Suprapubic skin (tissue), 4 donors: ENCODE results near the gene AZU1. TPM values are rescaled to one million over a fixed set of nuclear protein-coding genes. Genes with fewer than 3 reads are reported as not detected.
A peak's percentile ranks its signal among the peaks of the same experiment; 100 is the strongest.

ENCODE experiments used
- DNase-seq, 2 donors: peaks; one replicate each; pipeline ENCODE4 v3.0.0-alpha.2; 2019; ENCODE audit warnings: low spot score in 2 of 2
- H3K27ac ChIP-seq: fragments of 200-600 bp; sonication (generic); one replicate; pipeline ENCODE4 v1.5.1; 2019
- H3K27me3 ChIP-seq: fragments of 200-600 bp; sonication (generic); one replicate; pipeline ENCODE4 v1.5.1; 2019
- H3K36me3 ChIP-seq: fragments of 200-600 bp; sonication (generic); one replicate; pipeline ENCODE4 v1.5.1; 2019
- H3K4me1 ChIP-seq: fragments of 200-600 bp; sonication (generic); one replicate; pipeline ENCODE4 v1.5.1; 2019
- H3K4me3 ChIP-seq: fragments of 200-600 bp; sonication (generic); one replicate; pipeline ENCODE4 v1.5.1; 2019; ENCODE audit warnings: mild to moderate bottlenecking
- H3K9me3 ChIP-seq: fragments of 200-600 bp; sonication (generic); one replicate; pipeline ENCODE4 v1.5.1; 2019
- CTCF ChIP-seq, 2 donors: fragments of 200-600 bp in 1 of 2; fragments of 450-650 bp in 1 of 2; sonication (generic) in 1 of 2; IDR thresholded peaks; one replicate each; pipeline ENCODE4 v1.5.1; 2016 to 2019; ENCODE audit warnings: antibody characterized with exemption in 2 of 2, mild to moderate bottlenecking in 1 of 2, moderate library complexity in 1 of 2
- EP300 ChIP-seq: sonication (generic); formaldehyde crosslinking; IDR thresholded peaks from one replicate; pipeline ENCODE4 v1.6.1; 2017; ENCODE audit warnings: antibody characterized with exemption
- POLR2A ChIP-seq, 2 donors: fragments of 450-650 bp; IDR thresholded peaks; one replicate each; pipeline ENCODE4 v1.6.1; 2017; ENCODE audit warnings: antibody characterized with exemption in 2 of 2, mild to moderate bottlenecking in 2 of 2, moderate library complexity in 2 of 2
- POLR2AphosphoS5 ChIP-seq, 3 donors: sonication (generic); formaldehyde crosslinking; IDR thresholded peaks; one replicate each; pipeline ENCODE4 v1.6.1; 2017; ENCODE audit warnings: antibody characterized with exemption in 3 of 3
- WGBS: methylation state at CpG from one replicate; pipeline ENCODE4 v1.1.5; 2018; 5-methylcytosine and 5-hydroxymethylcytosine counted together
- total RNA-seq, 4 donors: library from RNA; depleted of rRNA; stranded (reverse); fragments of >200 nt; gene quantifications; one replicate each; pipeline ENCODE4 v1.1.0, GENCODE V29; 2016

The AZU1 gene
- total RNA-seq, 4 donors from 2014 or later: 0.79 TPM; not detected in 3

- H3K9me3 ChIP-seq: no peaks in the 10 kb centered on the region
- no peaks in the 10 kb centered on the region for H3K27me3 ChIP-seq
- no peaks in the 10 kb centered on the region for H3K36me3 ChIP-seq
- peaks cover 48% of the 10 kb centered on the region for H3K4me1 ChIP-seq
- DNase-seq: no peak
- no peak overlapping the region for H3K27ac ChIP-seq
- WGBS: 95% methylated on average over 12 of the region's 12 CpGs
- H3K4me3 ChIP-seq: no peak overlapping the region
- no peak for TF ChIP-seq POLR2A (IDR thresholded peaks at IDR 0.05)
- TF ChIP-seq POLR2AphosphoS5 (IDR thresholded peaks at IDR 0.05): no peak
- TF ChIP-seq EP300: no peak
- TF ChIP-seq CTCF (IDR thresholded peaks at IDR 0.05): no peak
Measured at GRCh38 chr19:793806-794205, 33.8 kb upstream of the AZU1 start.

- DNase-seq: no peak
- 84% methylated on average over 22 of the region's 28 CpGs for WGBS
- no peak overlapping the region for H3K4me3 ChIP-seq
- peaks cover 49% of the 10 kb centered on the region for H3K4me1 ChIP-seq
- no peaks in the 10 kb centered on the region for H3K36me3 ChIP-seq
- TF ChIP-seq EP300: no peak
- no peak for TF ChIP-seq POLR2A (IDR thresholded peaks at IDR 0.05)
- no peak for TF ChIP-seq CTCF (IDR thresholded peaks at IDR 0.05)
- no peak for TF ChIP-seq POLR2AphosphoS5 (IDR thresholded peaks at IDR 0.05)
- no peaks in the 10 kb centered on the region for H3K9me3 ChIP-seq
- H3K27me3 ChIP-seq: no peaks in the 10 kb centered on the region
- peak overlapping the region; percentile 20 for H3K27ac ChIP-seq
Measured at GRCh38 chr19:795073-795611, 32.5 kb upstream of the AZU1 start.

DNA sequence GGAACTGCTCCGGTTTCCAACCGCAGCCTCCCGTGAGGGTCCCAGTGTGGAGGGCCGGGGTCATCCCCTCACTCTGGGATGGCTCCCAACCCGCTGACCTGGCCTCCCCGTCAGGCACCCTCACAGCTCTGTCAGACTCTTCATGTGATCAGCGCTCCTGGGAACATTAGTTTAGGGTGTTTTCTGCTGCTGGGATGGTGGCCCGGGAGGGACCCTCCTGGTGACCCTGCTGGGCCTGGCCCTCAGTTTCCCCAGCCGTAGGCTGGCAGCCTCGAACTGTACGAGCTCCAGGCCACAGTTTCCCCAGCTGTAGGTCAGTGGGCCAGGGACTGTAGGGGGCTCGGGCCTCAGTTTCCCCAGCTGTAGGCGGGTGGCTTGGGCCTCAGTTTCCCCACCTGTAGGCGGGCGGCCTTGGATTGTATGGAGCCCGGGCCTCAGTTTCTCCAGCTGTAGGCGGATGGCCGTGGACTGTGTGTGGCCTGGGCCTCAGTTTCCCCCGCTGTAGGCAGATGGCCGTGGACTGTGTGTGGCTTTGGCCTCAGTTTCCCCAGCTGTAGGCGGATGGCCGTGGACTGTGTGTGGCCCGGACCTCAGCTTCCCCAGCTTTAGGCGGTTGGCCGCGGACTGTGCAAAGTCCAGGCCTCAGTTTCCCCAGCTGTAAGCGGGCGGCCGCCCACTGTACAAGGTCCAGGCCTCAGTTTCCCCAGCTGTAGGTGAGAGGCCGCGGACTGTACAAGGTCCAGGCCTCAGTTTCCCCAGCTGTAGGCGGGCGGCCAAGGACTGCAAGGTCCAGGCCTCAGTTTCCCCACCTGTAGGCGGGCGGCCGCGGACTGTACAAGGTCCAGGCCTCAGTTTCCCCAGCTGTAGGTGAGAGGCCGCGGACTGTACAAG lies 31.7 kb upstream of the AZU1 start:
- WGBS: 78% methylated on average over 20 of the region's 39 CpGs
- Histone ChIP-seq H3K9me3 (no peaks in the 10 kb centered on the region), H3K27ac (peak overlapping the region; percentile 66), H3K36me3 (no peaks in the 10 kb centered on the region), H3K4me1 (peaks cover 57% of the 10 kb centered on the region), H3K27me3 (no peaks in the 10 kb centered on the region), H3K4me3 (peak overlapping the region; percentile 69)
- no peak for TF ChIP-seq POLR2AphosphoS5 (IDR thresholded peaks at IDR 0.05)
- TF ChIP-seq POLR2A (IDR thresholded peaks at IDR 0.05): no peak
- DNase-seq: no peak

DNA sequence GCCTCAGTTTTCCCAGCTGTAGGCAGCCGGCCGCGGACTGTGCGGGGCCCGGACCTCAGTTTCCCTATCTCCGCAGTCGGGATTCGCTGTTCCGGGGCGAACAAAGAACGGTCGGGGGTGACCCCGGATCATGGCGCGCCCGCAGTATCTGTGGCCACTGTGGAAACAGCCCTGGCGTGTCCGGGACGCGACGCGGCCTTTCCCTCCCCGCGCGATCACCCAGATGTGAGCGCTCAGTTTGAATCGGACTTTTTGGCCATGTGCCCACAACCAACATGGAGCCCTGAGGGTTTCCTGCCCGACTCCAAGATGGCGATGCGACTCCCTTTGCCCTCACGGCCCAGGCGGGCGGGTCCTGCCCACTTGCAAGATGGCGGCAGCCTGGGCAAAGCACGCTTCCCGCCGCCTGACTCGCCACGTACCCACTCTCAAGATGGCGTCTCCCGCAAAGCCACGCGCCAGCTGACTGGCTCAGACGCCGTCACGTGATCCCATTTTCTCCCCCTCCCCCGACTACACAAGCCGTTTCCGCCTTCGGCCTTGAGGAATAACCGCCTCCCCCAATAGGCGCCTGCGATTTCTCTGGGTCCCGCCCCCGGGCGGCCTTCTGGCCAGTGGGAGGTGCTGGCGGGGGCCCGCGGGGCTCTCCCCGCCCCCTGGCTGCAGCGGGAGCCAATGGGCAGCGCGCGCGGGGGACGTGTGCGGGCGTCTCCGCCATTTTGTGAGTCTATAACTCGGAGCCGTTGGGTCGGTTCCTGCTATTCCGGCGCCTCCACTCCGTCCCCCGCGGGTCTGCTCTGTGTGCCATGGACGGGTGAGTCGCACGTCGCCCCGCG lies 30.7 kb upstream of the AZU1 start, which contains the start of gene PTBP1:
TSS of gene PTBP1 (plus strand) at position 761 of the 836 bp plus-strand sequence. CDS start at position 807, 46 bp downstream.
- Histone ChIP-seq H3K4me1 (peaks cover 58% of the 10 kb centered on the region), H3K9me3 (no peaks in the 10 kb centered on the region), H3K27ac (peak within 1 kb of the TSS; percentile 100), H3K27me3 (no peaks in the 10 kb centered on the region), H3K36me3 (no peaks in the 10 kb centered on the region), H3K4me3 (peak within 1 kb of the TSS; percentile 69)
- peak; percentile 76 to 98 (median 80) for TF ChIP-seq POLR2AphosphoS5 (IDR thresholded peaks at IDR 0.05)
- no peak for TF ChIP-seq CTCF (IDR thresholded peaks at IDR 0.05)
- TF ChIP-seq POLR2A (IDR thresholded peaks at IDR 0.05): peak in 1 of 2 donors; percentile 75
- TF ChIP-seq EP300: no peak
- peak; percentile 100 for DNase-seq
- WGBS: 0% methylated on average over 31 of the region's 83 CpGs

DNA sequence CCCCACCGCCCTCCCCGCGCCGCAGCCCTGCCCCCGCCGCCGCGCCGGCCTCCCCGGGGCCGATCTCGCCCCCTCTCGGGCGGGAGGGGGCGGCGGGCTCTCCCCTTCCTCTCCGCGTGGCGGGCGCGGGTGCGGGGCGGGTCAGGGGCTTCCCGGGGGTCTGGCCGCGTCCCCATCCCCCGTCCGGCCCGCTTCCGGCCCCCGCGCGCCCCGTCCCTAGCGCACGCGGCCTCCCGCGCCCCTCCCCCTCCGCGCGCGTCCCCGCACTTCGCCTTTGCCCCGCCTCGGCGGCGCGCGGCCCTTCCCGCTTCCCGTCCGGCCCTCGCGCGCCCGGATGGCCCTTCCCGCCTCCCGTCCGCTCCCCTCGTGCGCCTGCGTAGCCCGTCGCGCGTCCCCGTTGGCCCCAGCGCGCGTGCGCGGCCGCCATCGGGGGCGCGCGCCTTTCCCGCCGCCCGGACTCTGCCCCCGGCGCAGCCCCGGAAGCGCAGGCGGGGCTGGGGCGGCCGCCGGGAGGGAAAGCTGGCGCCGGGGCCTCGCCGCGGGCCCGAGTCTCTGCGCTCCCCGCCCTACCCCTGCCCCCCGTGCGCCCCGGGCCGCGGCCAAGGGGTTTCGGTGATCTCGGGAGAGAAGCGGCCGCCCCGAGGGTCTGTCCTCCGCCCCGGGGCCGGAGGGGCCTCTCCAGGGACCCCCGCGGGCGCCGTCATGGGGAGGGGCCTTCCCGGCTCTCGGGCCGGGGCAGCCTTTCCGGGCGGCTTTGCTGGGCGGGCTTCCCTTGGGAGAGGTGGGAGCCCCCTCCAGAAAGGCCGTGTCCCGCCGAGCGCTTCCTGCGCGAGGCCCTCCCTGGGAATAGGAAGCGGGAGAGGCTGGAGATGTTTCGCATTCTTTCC lies 29.9 kb upstream of the AZU1 start:
- Histone ChIP-seq H3K36me3 (no peaks in the 10 kb centered on the region), H3K27me3 (no peaks in the 10 kb centered on the region), H3K4me3 (peak overlapping the region; percentile 69), H3K27ac (peak overlapping the region; percentile 100), H3K4me1 (peaks cover 59% of the 10 kb centered on the region), H3K9me3 (no peaks in the 10 kb centered on the region)
- WGBS: no CpG with 5 or more reads among the region's 129 CpGs
- TF ChIP-seq POLR2AphosphoS5 (IDR thresholded peaks at IDR 0.05): peak in 1 of 3 donors; percentile 94
- no peak for TF ChIP-seq EP300
- DNase-seq: peak; percentile 91 to 92
